ES-I3 (cell line): ENCODE measurements around the gene DENND10.
"Not testable (repeated sequence)": the region's sequence is repeated elsewhere in the genome, so short reads cannot be mapped to it uniquely, and the experiment has no call there.

ENCODE experiments used
- H3K36me3 ChIP-seq: 2 replicates; pipeline ENCODE4 v1.6.1; 2013; ENCODE audit warnings: mild to moderate bottlenecking, low read length, control low read depth, moderate library complexity; ENCODE audit not compliant: insufficient read depth
- H3K4me1 ChIP-seq: 2 replicates; pipeline ENCODE4 v1.6.1; 2013; ENCODE audit warnings: mild to moderate bottlenecking, control low read depth, low read length; ENCODE audit not compliant: insufficient read depth
- H3K9ac ChIP-seq: 2 replicates; pipeline ENCODE4 v1.6.1; 2013; ENCODE audit warnings: low read depth, mild to moderate bottlenecking, low read length, moderate library complexity
- H3K9me3 ChIP-seq: 2 replicates; pipeline ENCODE4 v1.6.1; 2013; ENCODE audit warnings: mild to moderate bottlenecking, low read length, moderate library complexity; ENCODE audit not compliant: control insufficient read depth, insufficient read depth

DENND10 gene

DNA sequence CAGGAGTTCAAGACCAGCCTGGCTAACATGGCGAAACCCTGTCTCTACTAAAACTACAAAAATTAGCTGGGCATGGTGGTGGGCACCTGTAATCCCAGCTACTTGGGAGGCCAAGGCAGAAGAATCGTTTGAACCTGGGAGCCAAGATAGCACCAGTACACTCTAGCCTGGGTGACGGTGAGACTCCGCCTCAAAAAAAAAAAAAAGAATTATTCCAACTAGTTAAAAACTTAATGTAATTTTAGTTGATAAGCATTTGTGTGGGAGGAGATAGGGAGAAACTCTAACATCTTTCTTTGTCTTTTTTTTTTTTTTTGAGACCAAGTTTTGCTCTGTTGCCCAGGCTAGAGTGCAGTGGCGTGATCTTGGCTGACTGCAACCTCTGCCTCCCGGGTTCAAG is 3.2 kb downstream of the DENND10 start:
- H3K4me1 ChIP-seq, H3K36me3 ChIP-seq, H3K9me3 ChIP-seq, H3K9ac ChIP-seq: not testable (repeated sequence)

DNA sequence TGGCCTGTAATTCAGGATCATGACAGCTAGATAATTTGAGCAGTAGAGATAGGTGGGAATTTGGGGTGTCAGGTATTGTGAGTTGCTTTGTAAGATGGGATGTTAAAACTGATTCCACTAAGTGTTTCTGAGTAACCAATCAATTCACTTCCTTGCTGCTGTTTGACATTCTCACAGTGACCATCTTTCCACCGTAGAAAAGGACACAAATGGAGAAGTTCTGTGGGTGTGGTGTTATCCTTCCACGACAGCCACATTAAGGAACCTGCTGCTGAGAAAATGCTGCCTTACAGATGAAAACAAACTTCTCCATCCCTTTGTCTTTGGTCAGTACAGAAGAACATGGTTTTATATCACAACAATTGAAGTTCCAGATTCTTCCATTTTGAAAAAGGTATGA is 3.9 kb downstream of the DENND10 start:
- not testable (repeated sequence) for H3K4me1 ChIP-seq, H3K9me3 ChIP-seq, H3K36me3 ChIP-seq, H3K9ac ChIP-seq

DNA sequence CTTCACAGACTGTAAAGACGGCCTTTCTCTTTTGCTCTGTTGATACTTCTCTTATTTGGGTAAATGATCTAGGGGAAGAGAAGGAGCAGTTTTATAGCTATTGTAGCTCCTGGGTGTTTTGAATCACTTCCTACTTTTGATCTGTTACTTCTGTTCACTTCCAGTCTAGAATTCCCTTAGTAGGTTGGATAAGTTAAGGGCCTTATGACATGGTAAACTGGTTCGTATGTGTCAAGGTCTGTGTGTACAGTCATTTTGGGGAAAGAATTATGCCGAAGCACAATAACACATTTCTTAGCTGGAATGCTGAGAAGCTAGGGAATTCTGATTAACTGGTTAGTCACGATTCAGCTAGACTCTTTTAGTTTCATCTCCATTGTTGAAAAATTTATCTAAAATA is 8.1 kb downstream of the DENND10 start:
- no peaks in the 10 kb centered on the region for H3K9me3 ChIP-seq
- H3K36me3 ChIP-seq = peaks cover 3% of the 10 kb centered on the region
- H3K4me1 ChIP-seq = no peaks in the 10 kb centered on the region
- H3K9ac ChIP-seq = no peak overlapping the region

DNA sequence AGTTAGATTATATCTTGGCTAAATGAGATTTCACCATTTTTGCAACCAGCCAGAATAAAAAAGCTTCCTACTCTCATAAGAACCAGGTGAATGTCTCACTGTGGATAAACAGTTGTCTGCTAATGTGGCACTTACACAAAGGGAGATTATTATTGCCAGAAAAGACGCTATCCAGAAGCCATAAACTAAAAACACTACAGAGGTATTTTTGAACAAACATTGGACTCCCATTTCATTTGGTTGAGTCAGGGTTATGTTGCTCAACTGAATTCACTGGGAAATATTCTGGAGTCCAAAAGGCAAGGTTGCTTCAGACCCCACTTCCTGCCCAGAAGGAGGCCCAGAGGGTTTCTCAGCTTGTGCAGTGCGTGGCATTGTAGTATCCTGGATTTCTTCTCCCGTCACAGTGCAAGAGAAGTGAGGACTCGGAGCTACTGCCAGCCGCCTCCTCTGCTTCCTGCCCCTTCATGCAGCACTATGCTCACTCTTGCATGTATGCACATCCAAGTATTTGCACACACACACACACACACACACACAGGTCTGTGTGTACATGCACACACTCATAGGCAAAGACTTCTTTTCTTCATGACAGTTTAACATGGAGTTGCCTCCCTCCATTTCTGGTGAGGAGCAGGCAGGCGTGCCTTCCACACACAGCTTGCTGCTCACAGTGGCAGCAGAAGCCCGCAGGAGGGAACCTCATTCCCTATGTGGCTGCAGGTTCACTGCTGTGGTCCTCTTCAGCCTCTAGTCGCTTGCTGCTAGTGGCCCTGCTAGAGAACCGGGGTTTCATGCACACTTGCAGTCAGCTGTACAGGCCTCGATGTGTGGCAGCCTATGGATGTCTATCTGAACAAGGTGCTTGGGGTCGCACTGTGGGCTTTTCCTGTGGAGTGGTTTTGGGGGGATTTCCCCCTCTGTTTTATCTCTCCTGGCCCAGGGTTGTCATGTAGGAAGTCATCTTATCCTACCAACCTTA is 10.1 kb downstream of the DENND10 start:
- H3K9ac ChIP-seq = no peak overlapping the region
- no peaks in the 10 kb centered on the region for H3K9me3 ChIP-seq
- H3K36me3 ChIP-seq = peaks cover 3% of the 10 kb centered on the region; the same call in 1 of the 2 replicates
- no peaks in the 10 kb centered on the region for H3K4me1 ChIP-seq

DNA sequence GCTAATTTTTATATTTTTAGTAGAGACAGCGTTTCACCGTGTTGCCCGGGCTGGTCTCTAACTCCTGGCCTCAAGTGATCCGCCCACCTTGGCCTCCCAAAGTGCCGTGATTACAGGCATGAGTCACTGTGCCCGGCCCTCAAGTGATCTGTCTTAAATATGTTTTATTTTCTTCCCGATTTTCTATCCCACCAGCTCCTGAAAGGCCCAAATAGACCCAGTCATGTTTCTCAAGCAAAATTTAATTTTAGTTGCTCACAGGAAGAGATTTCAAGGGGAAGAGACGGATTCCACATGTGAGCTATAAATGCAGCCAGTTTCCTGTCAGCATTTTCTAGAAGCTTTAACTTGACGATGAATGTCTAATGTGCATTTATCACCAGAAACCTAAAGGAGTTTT is 12.0 kb downstream of the DENND10 start:
- Histone ChIP-seq H3K4me1 (no peaks in the 10 kb centered on the region), H3K36me3 (peaks cover 10% of the 10 kb centered on the region), H3K9me3 (no peaks in the 10 kb centered on the region), H3K9ac (no peak overlapping the region)

DNA sequence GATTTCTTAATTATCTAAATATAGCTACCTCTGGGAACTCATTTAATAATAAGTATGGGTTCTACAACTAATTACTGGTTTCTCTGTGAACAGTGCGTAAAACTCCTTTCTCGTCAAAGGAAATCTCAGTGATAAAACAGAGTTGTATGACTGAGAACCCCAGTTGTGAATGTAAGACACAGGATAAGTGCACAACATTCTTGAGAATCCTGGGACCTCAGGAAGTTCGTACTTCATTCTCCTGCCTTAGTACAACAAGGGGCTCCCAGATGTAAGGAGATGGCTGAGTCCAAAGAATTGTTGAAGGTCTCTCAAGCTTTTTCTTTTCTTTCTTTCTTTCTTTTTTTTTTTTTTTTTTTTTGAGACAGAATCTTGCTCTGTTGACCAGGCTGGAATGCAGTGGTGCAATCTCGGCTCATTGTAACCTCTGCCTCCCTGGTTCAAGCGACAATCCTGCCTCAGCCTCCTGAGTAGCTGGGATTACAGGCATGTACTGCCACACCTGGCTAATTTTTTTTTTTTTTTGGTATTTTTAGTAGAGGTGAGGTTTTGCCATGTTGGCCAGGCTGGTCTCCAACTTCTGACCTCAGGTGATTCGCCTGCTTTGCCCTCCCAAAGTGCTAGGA is 12.5 kb downstream of the DENND10 start:
- peaks cover 11% of the 10 kb centered on the region for H3K36me3 ChIP-seq
- no peak overlapping the region for H3K9ac ChIP-seq
- H3K4me1 ChIP-seq = no peaks in the 10 kb centered on the region
- no peaks in the 10 kb centered on the region for H3K9me3 ChIP-seq

DNA sequence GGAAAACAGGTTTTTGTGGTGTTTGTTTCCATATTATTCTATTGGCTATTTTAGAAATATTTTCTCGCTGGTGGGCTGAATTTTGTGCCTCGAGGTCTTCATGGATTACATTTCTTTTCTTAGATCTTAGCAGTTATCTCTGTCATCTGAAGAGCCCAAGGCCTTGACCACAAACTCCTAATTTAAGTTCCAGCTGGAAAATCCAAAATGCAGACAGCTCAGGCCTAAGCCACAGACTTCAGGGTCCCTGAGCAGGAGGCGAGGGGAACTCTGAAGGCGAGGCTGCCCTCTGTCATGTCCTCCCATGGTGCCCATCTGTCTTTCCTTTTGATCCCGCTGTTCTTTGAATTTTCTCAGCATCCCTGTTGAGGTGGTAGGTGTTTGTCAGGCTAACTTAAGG is 14.3 kb downstream of the DENND10 start:
- Histone ChIP-seq H3K36me3 (peaks cover 14% of the 10 kb centered on the region), H3K9ac (no peak overlapping the region), H3K9me3 (no peaks in the 10 kb centered on the region), H3K4me1 (no peaks in the 10 kb centered on the region)

DNA sequence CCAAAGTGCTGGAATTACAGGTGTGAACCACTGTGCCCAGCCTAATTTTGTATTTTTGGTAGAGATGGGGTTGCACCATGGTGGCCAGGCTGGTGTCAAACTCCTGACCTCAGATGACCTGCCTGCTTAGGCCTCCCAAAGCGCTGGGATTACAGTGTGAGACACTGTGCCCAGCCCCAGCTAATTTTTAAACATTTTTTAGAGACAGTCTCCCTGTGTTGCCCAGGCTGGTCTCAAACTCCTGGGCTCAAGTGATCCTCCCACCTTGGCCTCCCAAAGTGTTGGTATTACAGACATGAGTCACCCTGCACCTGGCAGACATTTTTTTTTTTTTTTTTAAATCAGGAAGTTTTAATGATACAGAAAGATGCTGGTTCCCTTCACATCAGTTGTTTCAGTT is 15.5 kb downstream of the DENND10 start:
- no peak overlapping the region for H3K9ac ChIP-seq
- no peaks in the 10 kb centered on the region for H3K4me1 ChIP-seq
- no peaks in the 10 kb centered on the region for H3K9me3 ChIP-seq
- H3K36me3 ChIP-seq = peaks cover 14% of the 10 kb centered on the region

DNA sequence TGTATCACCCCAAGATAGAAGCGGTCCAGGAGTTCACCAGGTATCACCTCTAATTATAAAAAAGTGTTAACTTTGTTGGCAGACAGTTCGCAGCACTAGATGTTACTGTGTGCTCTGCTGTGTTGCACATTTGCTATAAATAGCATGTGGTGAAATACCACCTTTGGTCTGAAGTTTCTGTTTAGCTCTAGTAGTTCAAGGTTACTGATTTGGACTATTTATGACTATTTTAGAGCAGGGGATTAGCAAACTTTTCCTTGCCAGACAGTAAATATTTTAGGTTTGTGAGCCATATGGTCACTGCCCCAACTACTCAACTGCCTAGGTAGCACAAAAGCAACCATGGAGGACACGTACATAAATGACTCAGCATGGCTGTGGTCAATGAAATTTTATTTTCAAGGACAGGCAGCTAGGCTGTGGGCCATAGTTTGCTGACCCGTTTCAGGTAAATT is 16.5 kb downstream of the DENND10 start:
- Histone ChIP-seq H3K36me3 (peaks cover 14% of the 10 kb centered on the region), H3K9me3 (no peaks in the 10 kb centered on the region), H3K9ac (no peak overlapping the region), H3K4me1 (no peaks in the 10 kb centered on the region)

DNA sequence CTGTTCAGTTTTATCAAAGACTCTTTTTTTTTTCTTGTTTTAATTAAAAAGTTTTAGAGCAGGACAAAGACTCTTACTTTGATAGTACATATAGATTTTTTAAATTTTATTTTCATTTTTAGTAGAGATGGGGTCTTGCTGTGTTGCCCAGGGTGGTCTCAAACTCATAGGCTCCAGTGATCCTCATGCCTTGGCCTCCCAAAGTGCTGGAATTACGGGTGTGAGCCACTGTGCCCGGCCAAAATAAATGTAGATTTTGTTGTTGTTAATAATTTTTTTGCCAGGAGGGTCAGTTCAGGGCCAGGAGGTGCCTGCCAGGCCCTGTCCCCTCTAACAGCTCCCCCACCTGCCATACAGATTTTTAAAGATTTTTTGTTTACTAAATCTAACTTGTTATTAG is 17.0 kb downstream of the DENND10 start:
- Histone ChIP-seq H3K9me3 (no peaks in the 10 kb centered on the region), H3K4me1 (no peaks in the 10 kb centered on the region), H3K36me3 (peaks cover 14% of the 10 kb centered on the region), H3K9ac (no peak overlapping the region)

DNA sequence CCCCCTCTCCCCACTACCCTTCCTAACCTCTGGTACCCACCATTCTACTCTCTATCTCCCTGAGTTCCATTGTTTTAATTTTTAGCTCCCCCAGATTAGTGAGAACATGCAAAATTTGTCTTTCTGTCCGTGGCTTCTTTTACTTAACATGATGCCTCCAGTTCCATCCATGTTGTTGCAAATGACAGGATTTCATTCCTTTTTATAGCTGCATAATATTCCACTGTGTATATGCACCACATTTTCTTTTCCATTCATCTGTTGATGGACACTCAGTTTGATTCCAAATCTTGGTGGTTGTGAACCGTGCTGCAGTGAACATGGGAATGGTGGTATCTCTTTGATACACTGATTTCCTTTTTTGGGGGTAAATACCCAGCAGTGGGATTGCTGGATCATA is 22.0 kb downstream of the DENND10 start:
- Histone ChIP-seq H3K36me3 (peaks cover 21% of the 10 kb centered on the region), H3K9me3 (no peaks in the 10 kb centered on the region), H3K4me1 (no peaks in the 10 kb centered on the region), H3K9ac (no peak overlapping the region)

DNA sequence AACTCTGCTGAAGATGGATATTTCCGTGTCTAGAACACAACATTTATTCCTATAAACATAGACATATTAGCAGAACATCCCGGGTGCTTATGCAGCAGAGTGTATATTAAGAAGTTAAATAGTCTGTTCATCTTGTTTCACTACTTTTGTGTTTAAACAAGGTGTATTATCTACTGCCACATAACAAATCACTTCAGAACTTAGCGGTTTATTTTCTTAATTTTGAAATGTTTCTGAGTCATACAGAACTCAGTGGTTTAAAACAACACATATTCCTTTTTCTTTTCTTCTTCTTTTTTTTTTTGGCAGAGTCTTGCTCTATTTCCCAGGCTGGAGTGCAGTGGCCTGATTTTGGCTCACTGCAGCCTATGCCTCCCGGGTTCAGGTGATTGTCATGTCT is 25.8 kb downstream of the DENND10 start:
- Histone ChIP-seq H3K36me3 (peaks cover 34% of the 10 kb centered on the region), H3K4me1 (no peaks in the 10 kb centered on the region), H3K9ac (no peak overlapping the region), H3K9me3 (no peaks in the 10 kb centered on the region)

DNA sequence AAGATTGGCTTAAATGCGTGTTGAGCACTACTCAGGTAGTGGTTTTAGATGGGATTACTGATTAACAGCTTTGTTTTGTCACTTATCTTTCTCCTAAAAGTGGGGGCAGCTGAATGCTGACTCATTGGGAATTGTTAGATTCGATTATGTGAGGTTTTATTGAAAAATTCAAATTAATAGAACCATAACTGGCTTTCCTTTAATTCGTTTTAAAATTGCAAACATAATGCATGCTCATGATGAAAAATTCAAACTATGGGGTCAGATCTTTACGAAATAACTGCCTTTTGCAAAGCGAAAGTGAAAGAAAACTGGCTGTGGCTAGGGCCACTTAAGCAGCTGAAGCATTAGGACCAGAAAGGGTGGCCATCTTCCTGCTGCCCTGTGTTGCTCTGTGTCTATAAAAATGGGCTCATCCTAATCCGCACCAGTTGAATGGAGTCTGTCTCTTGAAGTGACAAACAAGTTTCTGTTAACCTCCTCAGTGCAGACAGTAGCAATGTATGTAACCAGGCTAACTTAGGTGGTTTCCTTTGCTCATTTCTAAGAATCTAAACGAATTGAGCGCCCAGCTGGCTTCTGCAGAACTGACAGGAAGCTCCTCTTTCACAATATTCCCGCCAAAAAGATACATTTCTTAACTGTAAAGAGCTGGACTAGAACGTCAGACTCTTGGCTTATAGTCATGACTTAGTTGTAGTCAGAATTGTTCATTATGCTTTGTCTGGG is 27.8 kb downstream of the DENND10 start:
- Histone ChIP-seq H3K36me3 (peaks cover 29% of the 10 kb centered on the region), H3K4me1 (no peaks in the 10 kb centered on the region), H3K9me3 (no peaks in the 10 kb centered on the region), H3K9ac (no peak overlapping the region)

DNA sequence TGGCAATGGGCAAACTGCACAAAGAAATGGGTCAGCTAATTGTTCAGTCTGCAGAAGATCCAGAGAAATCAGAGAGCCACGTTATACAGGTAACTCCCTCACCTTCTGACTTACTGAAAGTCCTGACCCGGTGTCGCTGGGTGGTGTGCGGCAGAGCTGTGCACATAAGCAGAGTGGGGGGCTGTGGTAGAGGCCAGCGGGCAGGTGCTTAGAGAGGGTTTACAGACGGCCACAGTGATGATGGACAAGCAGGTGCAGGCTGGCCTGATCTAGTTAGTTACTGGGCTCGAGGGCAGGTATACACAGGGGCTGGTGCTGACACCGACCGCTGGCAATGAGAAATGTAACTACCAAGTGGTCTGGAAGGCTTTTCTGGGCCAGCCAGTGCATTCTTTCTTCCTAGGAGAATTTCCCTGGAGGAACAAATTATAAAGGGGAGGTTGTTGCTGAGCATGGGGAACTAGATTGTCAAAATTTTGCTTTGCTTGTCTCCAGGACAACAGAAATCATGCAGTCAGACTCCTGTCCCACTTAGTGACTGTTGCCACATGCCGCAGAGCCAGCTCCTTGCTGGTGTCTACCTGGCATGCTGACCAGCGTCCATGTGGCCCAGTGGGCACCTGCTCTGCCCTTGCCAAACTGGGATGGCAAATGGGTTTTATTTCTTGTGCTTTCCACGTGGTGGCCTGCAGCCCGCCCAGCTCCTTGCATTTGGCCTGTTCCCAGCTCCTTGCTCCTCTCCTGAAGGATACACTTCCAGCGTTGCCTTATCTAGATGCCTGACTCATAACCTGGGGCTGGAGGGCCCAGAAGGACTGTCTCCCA is 28.8 kb downstream of the DENND10 start:
- Histone ChIP-seq H3K36me3 (peaks cover 29% of the 10 kb centered on the region), H3K4me1 (no peaks in the 10 kb centered on the region), H3K9ac (no peak overlapping the region), H3K9me3 (no peaks in the 10 kb centered on the region)
